Activated naive CD8-positive, alpha-beta T cell treated with anti-CD3 and anti-CD28 coated beads for 36 hours (primary cell): Measurements from ENCODE around the gene CWH43. TPM values are rescaled to one million over a fixed set of nuclear protein-coding genes. Genes with fewer than 3 reads are reported as not detected.
"Not testable (repeated sequence)": the region's sequence is repeated elsewhere in the genome, so short reads cannot be mapped to it uniquely, and the experiment has no call there.

Source experiments
- DNase-seq: peaks from one replicate; pipeline ENCODE4 v3.0.0; 2021
- H3K27ac Mint-ChIP-seq: one replicate; pipeline ENCODE4 v1.8.0; 2022; ENCODE audit warnings: mild to moderate bottlenecking, moderate library complexity, mixed read lengths
- H3K27me3 Mint-ChIP-seq: one replicate; pipeline ENCODE4 v1.8.0; 2022; ENCODE audit warnings: mild to moderate bottlenecking, mixed read lengths
- H3K36me3 Mint-ChIP-seq: one replicate; pipeline ENCODE4 v1.8.0; 2021; ENCODE audit warnings: mild to moderate bottlenecking, mixed read lengths
- H3K4me1 Mint-ChIP-seq: one replicate; pipeline ENCODE4 v1.8.0; 2021; ENCODE audit warnings: mixed read lengths
- H3K4me3 Mint-ChIP-seq: one replicate; pipeline ENCODE4 v1.8.0; 2022; ENCODE audit warnings: mild to moderate bottlenecking, moderate library complexity, mixed read lengths
- H3K9me3 Mint-ChIP-seq: one replicate; pipeline ENCODE4 v1.8.0; 2022; ENCODE audit warnings: mixed read lengths
- total RNA-seq, 2 experiments: library from RNA; stranded (reverse); gene quantifications; one replicate each; pipeline ENCODE4 v1.2.3, GENCODE V29; 2021

CWH43 gene
- total RNA-seq, 2 experiments from 2014 or later = not detected

- H3K36me3 Mint-ChIP-seq = no peaks in the 10 kb centered on the region
- H3K9me3 Mint-ChIP-seq = no peaks in the 10 kb centered on the region
- no peak overlapping the region for H3K4me3 Mint-ChIP-seq
- no peaks in the 10 kb centered on the region for H3K27me3 Mint-ChIP-seq
- no peaks in the 10 kb centered on the region for H3K4me1 Mint-ChIP-seq
- peak; percentile 70 for DNase-seq
- H3K27ac Mint-ChIP-seq = no peak overlapping the region
Measured at GRCh38 chr4:48963042-48963679, 22.9 kb upstream of the CWH43 start.

- H3K36me3 Mint-ChIP-seq = no peaks in the 10 kb centered on the region
- peaks cover 10% of the 10 kb centered on the region for H3K4me1 Mint-ChIP-seq
- H3K4me3 Mint-ChIP-seq = no peak overlapping the region
- DNase-seq = no peak
- H3K27ac Mint-ChIP-seq = no peak overlapping the region
- H3K9me3 Mint-ChIP-seq = no peaks in the 10 kb centered on the region
- peaks cover 2% of the 10 kb centered on the region for H3K27me3 Mint-ChIP-seq
Measured at GRCh38 chr4:48967101-48967500, 19.0 kb upstream of the CWH43 start.

- H3K36me3 Mint-ChIP-seq = no peaks in the 10 kb centered on the region
- peaks cover 10% of the 10 kb centered on the region for H3K4me1 Mint-ChIP-seq
- H3K27ac Mint-ChIP-seq = no peak overlapping the region
- H3K4me3 Mint-ChIP-seq = no peak overlapping the region
- H3K9me3 Mint-ChIP-seq = no peaks in the 10 kb centered on the region
- H3K27me3 Mint-ChIP-seq = peaks cover 2% of the 10 kb centered on the region
- DNase-seq = no peak
Measured at GRCh38 chr4:48967631-48968030, 18.4 kb upstream of the CWH43 start.

GRCh38 chr4:48968814-48969213, 17.3 kb upstream of the CWH43 start:
- Mint-ChIP-seq H3K27ac (no peak overlapping the region), H3K27me3 (peaks cover 2% of the 10 kb centered on the region), H3K9me3 (no peaks in the 10 kb centered on the region), H3K36me3 (no peaks in the 10 kb centered on the region), H3K4me1 (peaks cover 10% of the 10 kb centered on the region), H3K4me3 (no peak overlapping the region)
- no peak for DNase-seq

- Mint-ChIP-seq H3K36me3 (no peaks in the 10 kb centered on the region), H3K27me3 (peaks cover 8% of the 10 kb centered on the region), H3K27ac (no peak overlapping the region), H3K9me3 (no peaks in the 10 kb centered on the region), H3K4me3 (no peak overlapping the region), H3K4me1 (peaks cover 12% of the 10 kb centered on the region)
- no peak for DNase-seq
Measured at GRCh38 chr4:48970471-48970921, 15.6 kb upstream of the CWH43 start.

GRCh38 chr4:48974979-48975640, 11.0 kb upstream of the CWH43 start:
- Mint-ChIP-seq H3K27ac (no peak overlapping the region), H3K9me3 (no peaks in the 10 kb centered on the region), H3K4me3 (no peak overlapping the region), H3K27me3 (peaks cover 21% of the 10 kb centered on the region), H3K36me3 (no peaks in the 10 kb centered on the region), H3K4me1 (peaks cover 6% of the 10 kb centered on the region)
- no peak for DNase-seq

- no peaks in the 10 kb centered on the region for H3K9me3 Mint-ChIP-seq
- H3K27ac Mint-ChIP-seq = no peak overlapping the region
- H3K36me3 Mint-ChIP-seq = no peaks in the 10 kb centered on the region
- H3K4me1 Mint-ChIP-seq = peaks cover 1% of the 10 kb centered on the region
- H3K27me3 Mint-ChIP-seq = peaks cover 24% of the 10 kb centered on the region
- no peak overlapping the region for H3K4me3 Mint-ChIP-seq
- DNase-seq = no peak
Measured at GRCh38 chr4:48976041-48976440, 10.0 kb upstream of the CWH43 start.

- Mint-ChIP-seq H3K27me3 (peaks cover 49% of the 10 kb centered on the region), H3K27ac (no peak overlapping the region), H3K36me3 (no peaks in the 10 kb centered on the region), H3K4me1 (peaks cover under 1% of the 10 kb centered on the region), H3K4me3 (no peak overlapping the region), H3K9me3 (peaks cover 4% of the 10 kb centered on the region)
- DNase-seq = no peak
Measured at GRCh38 chr4:48979914-48980579, 6.0 kb upstream of the CWH43 start.

- not testable (repeated sequence) for H3K4me1 Mint-ChIP-seq, H3K9me3 Mint-ChIP-seq, H3K27ac Mint-ChIP-seq, H3K36me3 Mint-ChIP-seq, DNase-seq, H3K4me3 Mint-ChIP-seq
- peaks cover 64% of the 10 kb centered on the region for H3K27me3 Mint-ChIP-seq
Measured at GRCh38 chr4:48984005-48984404, 2.1 kb upstream of the CWH43 start.

GRCh38 chr4:48985602-48985975, 486 bp upstream of the CWH43 start:
- Mint-ChIP-seq H3K36me3 (no peaks in the 10 kb centered on the region), H3K4me1 (no peaks in the 10 kb centered on the region), H3K27me3 (peaks cover 62% of the 10 kb centered on the region), H3K4me3 (no peak overlapping the region), H3K27ac (no peak overlapping the region), H3K9me3 (peaks cover 4% of the 10 kb centered on the region)
- no peak for DNase-seq

- DNase-seq = no peak
- Mint-ChIP-seq H3K9me3 (peaks cover 4% of the 10 kb centered on the region), H3K4me3 (no peak overlapping the region), H3K36me3 (no peaks in the 10 kb centered on the region), H3K4me1 (no peaks in the 10 kb centered on the region), H3K27ac (no peak overlapping the region), H3K27me3 (peaks cover 64% of the 10 kb centered on the region)
Measured at GRCh38 chr4:48986654-48987164, 634 bp downstream of the CWH43 start.

GRCh38 chr4:48989461-48990203, 3.6 kb downstream of the CWH43 start:
- Mint-ChIP-seq H3K4me1 (no peaks in the 10 kb centered on the region), H3K27ac (no peak overlapping the region), H3K4me3 (no peak overlapping the region), H3K36me3 (no peaks in the 10 kb centered on the region), H3K27me3 (peaks cover 44% of the 10 kb centered on the region), H3K9me3 (peaks cover 2% of the 10 kb centered on the region)
- DNase-seq = no peak

GRCh38 chr4:48991357-48991756, 5.3 kb downstream of the CWH43 start:
- Mint-ChIP-seq H3K9me3 (no peaks in the 10 kb centered on the region), H3K27me3 (peaks cover 32% of the 10 kb centered on the region), H3K36me3 (no peaks in the 10 kb centered on the region), H3K4me3 (no peak overlapping the region), H3K27ac (no peak overlapping the region), H3K4me1 (no peaks in the 10 kb centered on the region)
- DNase-seq = no peak

- Mint-ChIP-seq H3K4me3 (no peak overlapping the region), H3K36me3 (no peaks in the 10 kb centered on the region), H3K4me1 (no peaks in the 10 kb centered on the region), H3K27ac (no peak overlapping the region), H3K27me3 (peaks cover 14% of the 10 kb centered on the region), H3K9me3 (no peaks in the 10 kb centered on the region)
- DNase-seq = no peak
Measured at GRCh38 chr4:48997962-48998361, 11.9 kb downstream of the CWH43 start.

GRCh38 chr4:48998440-48998839, 12.4 kb downstream of the CWH43 start:
- Mint-ChIP-seq H3K4me3 (no peak overlapping the region), H3K36me3 (no peaks in the 10 kb centered on the region), H3K9me3 (no peaks in the 10 kb centered on the region), H3K27ac (no peak overlapping the region), H3K27me3 (peaks cover 14% of the 10 kb centered on the region), H3K4me1 (no peaks in the 10 kb centered on the region)
- no peak for DNase-seq
